Spinal cord (tissue), 10 donors: ENCODE data around the gene NEIL3. TPM values are rescaled to one million over a fixed set of nuclear protein-coding genes. Genes with fewer than 3 reads are reported as not detected.
"Not testable (repeated sequence)": the region's sequence is repeated elsewhere in the genome, so short reads cannot be mapped to it uniquely, and the experiment has no call there.

Experiments used
- DNase-seq, 6 donors: peaks; one replicate each; pipeline versions ENCODE4 v3.0.0 to v3.0.0-alpha.2; 2013 to 2015; ENCODE audit warnings: low spot score in 6 of 6, low read depth in 4 of 6
- H3K27ac ChIP-seq: one replicate; pipeline ENCODE4 v1.5.1; 2013; ENCODE audit warnings: low read depth, low read length, control low read depth
- H3K27me3 ChIP-seq: one replicate; pipeline ENCODE4 v1.6.1; 2013; ENCODE audit warnings: low read length; ENCODE audit not compliant: control insufficient read depth, insufficient read depth
- H3K36me3 ChIP-seq: one replicate; pipeline ENCODE4 v1.6.1; 2013; ENCODE audit warnings: low read length; ENCODE audit not compliant: control insufficient read depth, insufficient read depth
- H3K4me1 ChIP-seq: one replicate; pipeline ENCODE4 v1.6.1; 2013; ENCODE audit warnings: low read length; ENCODE audit not compliant: control insufficient read depth, insufficient read depth
- H3K4me3 ChIP-seq: one replicate; pipeline ENCODE4 v1.5.1; 2013; ENCODE audit warnings: low read depth, low read length, control low read depth
- H3K9me3 ChIP-seq: one replicate; pipeline ENCODE4 v1.6.1; 2013; ENCODE audit warnings: low read length; ENCODE audit not compliant: control insufficient read depth, insufficient read depth
- WGBS: methylation state at CpG from one replicate; pipeline ENCODE4 v1.1.5; 2013; ENCODE audit warnings: missing lambda C conversion rate; ENCODE audit not compliant: insufficient coverage; 5-methylcytosine and 5-hydroxymethylcytosine counted together
- polyA plus RNA-seq, 2 donors: library from polyadenylated mRNA; unstranded; fragments of 120-200 nt; gene quantifications; one replicate each; pipeline ENCODE4 v1.2.1, GENCODE V29; 2013; ENCODE audit not compliant: insufficient read length in 2 of 2
- total RNA-seq, 2 donors: library from RNA; depleted of rRNA in 1 of 2; stranded (reverse); fragments of 120-200 nt in 1 of 2; fragments of >200 nt in 1 of 2; gene quantifications; one replicate each; pipeline versions ENCODE4 v1.2.3 to v1.2.4, GENCODE V29; 2013 to 2014
- donor health status: healthy.

Gene NEIL3
- total and polyA plus RNA-seq, 4 donors, result 2.5 to 5.5 (median 2.8) TPM

DNA sequence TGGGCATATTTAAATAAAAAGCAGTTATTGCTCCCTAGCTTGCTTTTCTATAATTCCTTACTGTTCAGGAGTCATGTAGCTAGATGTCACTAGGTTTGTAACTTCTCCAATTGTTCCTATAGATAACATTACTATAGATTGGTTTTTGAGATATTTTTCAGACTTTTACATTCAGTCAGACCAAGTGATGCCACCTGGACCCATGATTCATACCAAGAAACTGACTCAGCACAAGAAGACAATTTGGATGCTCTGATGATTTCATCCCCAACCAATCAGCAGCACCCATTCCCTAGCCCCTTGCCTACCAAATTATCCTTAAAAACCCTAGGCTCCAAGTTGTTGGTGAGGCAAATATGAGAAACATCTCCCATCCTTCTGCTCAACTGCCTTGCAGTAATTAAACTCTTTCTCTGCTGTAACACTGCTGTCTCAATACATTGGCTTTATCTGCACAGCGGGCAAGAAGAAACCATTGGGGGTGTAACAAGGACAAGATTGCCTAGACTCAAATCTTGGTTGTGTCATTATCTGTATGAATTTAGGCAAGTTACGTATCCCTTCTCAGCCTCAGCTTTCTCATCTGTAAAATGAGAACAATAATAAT is 11.8 kb upstream of the NEIL3 start:
- no CpG with 5 or more reads among the region's 2 CpGs for WGBS
- no peaks in the 10 kb centered on the region for H3K4me1 ChIP-seq
- no peaks in the 10 kb centered on the region for H3K36me3 ChIP-seq
- H3K9me3 ChIP-seq, result peaks cover 3% of the 10 kb centered on the region
- no peak for DNase-seq
- H3K4me3 ChIP-seq, result no peak overlapping the region
- H3K27ac ChIP-seq, result no peak overlapping the region
- H3K27me3 ChIP-seq, result no peaks in the 10 kb centered on the region

DNA sequence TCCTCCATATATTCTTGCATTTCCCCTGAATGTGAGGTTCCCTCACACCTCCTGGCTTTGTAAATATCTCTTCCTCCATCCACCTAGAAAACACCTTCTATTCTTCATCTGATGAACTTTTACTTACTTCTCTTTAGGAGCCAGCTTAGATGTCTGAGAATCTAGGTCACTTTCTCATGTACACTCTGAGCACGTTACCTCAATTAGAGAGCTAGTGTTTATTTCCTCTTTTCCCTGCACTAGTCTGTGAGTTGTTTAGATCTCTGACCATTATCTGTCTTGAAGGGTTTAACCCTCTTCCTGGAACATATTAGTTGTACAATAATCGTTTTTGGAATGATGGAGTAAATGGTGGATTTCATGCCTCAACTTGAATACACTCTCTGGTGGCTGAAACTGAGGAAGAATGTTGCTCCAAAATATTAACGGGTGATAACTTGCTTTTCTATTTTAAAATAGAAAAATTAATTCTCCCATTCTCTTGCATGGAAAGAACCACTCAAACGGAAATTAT is 8.5 kb upstream of the NEIL3 start:
- Histone ChIP-seq H3K9me3 (peaks cover 3% of the 10 kb centered on the region), H3K27ac (no peak overlapping the region), H3K4me1 (no peaks in the 10 kb centered on the region), H3K27me3 (no peaks in the 10 kb centered on the region), H3K4me3 (no peak overlapping the region), H3K36me3 (no peaks in the 10 kb centered on the region)
- no CpG with 5 or more reads among the region's 4 CpGs for WGBS
- no peak for DNase-seq

DNA sequence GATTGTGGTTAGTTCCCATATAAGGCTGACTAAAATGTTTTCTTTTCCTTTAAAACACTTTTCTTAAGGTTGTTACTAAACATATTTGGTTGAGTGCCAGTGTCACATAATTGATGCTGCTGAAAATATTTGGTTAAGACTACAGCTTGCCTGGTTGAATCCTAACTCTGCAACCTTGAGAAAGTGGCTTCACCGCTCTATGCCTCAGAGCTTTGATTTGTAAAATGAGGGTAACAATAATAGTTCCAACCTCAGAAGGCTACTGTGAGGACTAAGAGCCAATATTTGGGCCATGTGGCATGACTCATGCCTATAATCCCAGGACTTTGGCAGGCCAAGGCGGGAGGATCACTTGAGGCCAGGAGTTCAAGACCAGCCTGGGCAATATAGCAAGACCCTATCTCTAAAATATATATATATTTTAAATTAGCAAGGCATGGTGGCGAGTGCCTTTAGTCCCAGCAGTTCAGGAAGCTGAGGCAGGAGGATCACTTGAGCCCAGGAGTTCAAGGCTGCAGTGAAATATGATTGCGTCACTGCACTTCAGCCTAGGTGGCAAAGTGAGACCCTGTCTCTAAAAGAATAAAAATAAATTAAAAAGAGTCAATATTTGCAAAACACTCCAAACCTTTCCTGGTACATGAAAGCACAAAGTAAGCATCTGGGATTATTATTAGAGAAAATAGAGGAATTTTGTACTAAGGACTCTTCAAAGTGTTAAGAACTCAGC is 7.1 kb upstream of the NEIL3 start:
- H3K27me3 ChIP-seq, result no peaks in the 10 kb centered on the region
- H3K36me3 ChIP-seq, result no peaks in the 10 kb centered on the region
- no peak for DNase-seq
- H3K4me3 ChIP-seq, result no peak overlapping the region
- H3K4me1 ChIP-seq, result no peaks in the 10 kb centered on the region
- peaks cover 3% of the 10 kb centered on the region for H3K9me3 ChIP-seq
- no peak overlapping the region for H3K27ac ChIP-seq
- 90% methylated on average over 2 of the region's 4 CpGs for WGBS

DNA sequence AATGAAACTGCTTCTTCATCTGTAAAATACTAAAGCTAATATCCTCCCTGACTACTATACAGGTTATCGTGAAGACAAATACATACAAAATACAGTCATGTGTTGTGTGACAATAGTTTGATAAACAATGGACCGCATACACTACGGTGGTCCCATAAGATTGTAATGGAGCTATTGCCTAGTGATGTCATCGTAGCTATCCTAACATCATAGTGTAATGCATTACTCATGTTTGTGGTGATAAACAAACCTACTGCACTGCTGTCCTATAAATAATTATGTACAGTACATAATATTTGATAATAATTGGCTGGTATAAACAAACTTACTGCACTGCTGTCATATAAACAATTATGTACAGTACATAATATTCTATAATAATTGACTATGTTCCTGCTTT is 5.6 kb upstream of the NEIL3 start:
- no peak for DNase-seq
- no peak overlapping the region for H3K27ac ChIP-seq
- no peak overlapping the region for H3K4me3 ChIP-seq
- H3K4me1 ChIP-seq, result no peaks in the 10 kb centered on the region
- H3K36me3 ChIP-seq, result no peaks in the 10 kb centered on the region
- no peaks in the 10 kb centered on the region for H3K27me3 ChIP-seq
- no peaks in the 10 kb centered on the region for H3K9me3 ChIP-seq
- WGBS, result no CpG with 5 or more reads among the region's 4 CpGs

DNA sequence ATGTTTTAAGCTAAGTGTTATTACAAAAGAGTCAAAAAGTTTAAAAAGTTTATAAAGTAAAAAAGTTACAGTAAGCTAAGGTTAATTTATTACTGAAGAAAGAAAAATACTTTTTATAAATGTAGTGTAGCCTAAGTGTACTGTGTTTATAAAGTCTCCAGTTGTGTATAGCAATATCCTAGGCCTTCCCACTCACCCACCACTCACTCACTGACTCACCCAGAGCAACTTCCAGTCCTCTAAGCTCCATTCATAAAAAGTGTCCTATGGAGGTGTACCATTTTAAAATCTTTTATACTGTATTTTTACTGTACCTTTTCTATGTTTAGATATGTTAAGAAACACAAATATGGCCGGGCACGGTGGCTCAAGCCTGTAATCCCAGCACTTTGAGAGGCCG is 4.8 kb upstream of the NEIL3 start:
- no CpG with 5 or more reads among the region's 3 CpGs for WGBS
- not testable (repeated sequence) for H3K4me3 ChIP-seq, H3K36me3 ChIP-seq, H3K4me1 ChIP-seq, H3K27ac ChIP-seq, H3K27me3 ChIP-seq, DNase-seq, H3K9me3 ChIP-seq

DNA sequence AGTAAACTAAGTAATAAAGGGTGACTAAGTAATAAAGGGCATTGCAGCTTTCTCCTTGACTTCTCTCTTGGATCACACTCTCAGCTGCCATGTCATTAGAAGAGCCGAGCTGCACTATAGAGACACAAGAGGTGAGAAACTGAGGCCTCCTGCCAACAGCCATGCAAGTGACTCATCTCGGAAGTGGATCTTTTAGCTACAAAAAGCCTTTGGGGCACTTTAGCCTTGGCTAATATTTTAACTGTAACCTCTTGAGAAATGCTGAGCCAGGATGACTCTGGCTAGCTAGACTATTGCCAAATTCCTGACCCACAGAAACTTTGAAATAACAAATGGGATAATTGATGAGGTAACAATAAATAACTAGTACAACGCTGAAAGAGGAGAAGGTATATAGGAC is 1.5 kb upstream of the NEIL3 start:
- Histone ChIP-seq H3K27me3 (no peaks in the 10 kb centered on the region), H3K36me3 (no peaks in the 10 kb centered on the region), H3K27ac (no peak overlapping the region), H3K9me3 (no peaks in the 10 kb centered on the region), H3K4me1 (peaks cover 3% of the 10 kb centered on the region), H3K4me3 (no peak overlapping the region)
- peak in 1 of 6 donors; percentile 24 for DNase-seq
- WGBS, result 58% methylated on average over 2 of the region's 3 CpGs

DNA sequence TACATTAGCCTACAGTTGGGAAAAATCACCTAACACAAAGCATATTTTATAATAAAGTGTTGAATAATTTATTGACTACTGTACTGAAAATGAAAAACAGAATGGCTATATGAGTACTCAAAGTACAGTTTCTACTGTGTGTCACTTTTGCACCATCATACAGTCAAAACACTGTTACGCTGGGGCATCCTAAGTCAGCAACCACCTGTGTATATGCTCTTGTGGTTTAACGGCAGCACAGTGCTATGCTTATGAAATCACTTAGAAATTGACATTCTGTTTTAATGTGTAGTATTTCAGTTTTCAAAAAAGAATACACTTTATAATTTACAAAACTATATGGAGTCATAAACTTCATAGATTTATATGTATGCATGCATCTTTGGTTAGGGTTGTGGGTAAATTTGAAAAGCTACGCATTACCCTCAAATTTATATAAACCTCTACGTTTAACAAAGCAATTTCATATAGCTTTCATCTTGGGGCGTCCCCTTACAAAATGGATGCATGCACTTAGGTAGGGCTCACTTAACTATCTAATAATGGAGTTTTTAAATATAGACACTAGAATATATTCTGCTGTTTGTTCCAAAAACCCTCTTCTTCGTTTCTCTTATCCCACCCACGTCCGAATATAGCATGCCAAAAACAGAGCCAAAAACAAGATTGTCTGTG is 690 bp upstream of the NEIL3 start:
- peaks cover 3% of the 10 kb centered on the region for H3K4me1 ChIP-seq
- H3K27ac ChIP-seq, result no peak overlapping the region
- no peak for DNase-seq
- WGBS, result no CpG with 5 or more reads among the region's 8 CpGs
- H3K4me3 ChIP-seq, result peak overlapping the region; percentile 75
- H3K27me3 ChIP-seq, result no peaks in the 10 kb centered on the region
- H3K36me3 ChIP-seq, result no peaks in the 10 kb centered on the region
- H3K9me3 ChIP-seq, result no peaks in the 10 kb centered on the region

GRCh38 chr4:177311589-177311988 is 1.9 kb downstream of the NEIL3 start:
- H3K27ac ChIP-seq, result no peak overlapping the region
- DNase-seq, result no peak
- 100% methylated on average over 1 of the region's 7 CpGs for WGBS
- no peak overlapping the region for H3K4me3 ChIP-seq
- no peaks in the 10 kb centered on the region for H3K27me3 ChIP-seq
- no peaks in the 10 kb centered on the region for H3K9me3 ChIP-seq
- H3K36me3 ChIP-seq, result no peaks in the 10 kb centered on the region
- H3K4me1 ChIP-seq, result peaks cover 3% of the 10 kb centered on the region

GRCh38 chr4:177313263-177313662 is 3.6 kb downstream of the NEIL3 start:
- Histone ChIP-seq H3K9me3 (no peaks in the 10 kb centered on the region), H3K36me3 (no peaks in the 10 kb centered on the region), H3K4me3 (no peak overlapping the region), H3K27me3 (no peaks in the 10 kb centered on the region), H3K4me1 (peaks cover 3% of the 10 kb centered on the region), H3K27ac (no peak overlapping the region)
- no peak for DNase-seq
- WGBS, result no CpG with 5 or more reads among the region's 1 CpG
